CD4-positive, alpha-beta T cell (primary cell): Measurements from ENCODE around the gene PALM. TPM values are rescaled to one million over a fixed set of nuclear protein-coding genes. Genes with fewer than 3 reads are reported as not detected.
A peak's percentile ranks its signal among the peaks of the same experiment; 100 is the strongest.

Experiments
- ATAC-seq: fragments of 200-7000 bp; cut with Tn5 transposase; one replicate; pipeline ENCODE4 v1.10.0; 2022; ENCODE audit warnings: mild to moderate bottlenecking; ENCODE audit not compliant: poor library complexity
- CTCF ChIA-PET: fragments of 350-600 bp; sonication (Branson Sonifier 250); formaldehyde crosslinking; loops from one replicate; lab custom pipeline; 2021; ENCODE audit warnings: antibody characterized with exemption, inconsistent platforms; lab: Charles Lee
- POLR2A ChIA-PET: fragments of 350-600 bp; sonication (Branson Sonifier 250); formaldehyde crosslinking; loops from one replicate; lab custom pipeline; 2021; ENCODE audit warnings: antibody characterized with exemption, inconsistent platforms; lab: Charles Lee
- DNase-seq, 14 experiments: peaks; one replicate each; pipeline ENCODE4 v3.0.0-alpha.2; 2013 to 2020; ENCODE audit warnings: mixed read lengths in 2 of 14
- H3K27ac ChIP-seq, 2 donors: one replicate each; pipeline versions ENCODE4 v1.5.1 to v1.7.0; 2013; ENCODE audit warnings: low read length in 2 of 2, low read depth in 1 of 2, mild to moderate bottlenecking in 1 of 2
- H3K27me3 ChIP-seq, 2 experiments: 1 replicate in 1 of 2; 2 replicates in 1 of 2; pipeline versions ENCODE4 v1.6.1 to v1.7.0; 2013; ENCODE audit warnings: low read length in 2 of 2, control low read depth in 1 of 2, mild to moderate bottlenecking in 1 of 2, moderate library complexity in 1 of 2; ENCODE audit not compliant: insufficient read depth in 2 of 2, control insufficient read depth in 1 of 2
- H3K36me3 ChIP-seq: one replicate; pipeline ENCODE4 v1.6.1; 2013; ENCODE audit warnings: low read length, control low read depth; ENCODE audit not compliant: insufficient read depth
- H3K4me1 ChIP-seq: one replicate; pipeline ENCODE4 v1.6.1; 2013; ENCODE audit warnings: low read length, control low read depth; ENCODE audit not compliant: insufficient read depth
- H3K4me3 ChIP-seq: one replicate; pipeline ENCODE4 v1.5.1; 2013; ENCODE audit warnings: mild to moderate bottlenecking, low read length, moderate library complexity
- H3K9me3 ChIP-seq, 2 experiments: 1 replicate in 1 of 2; 2 replicates in 1 of 2; pipeline versions ENCODE4 v1.6.1 to v1.7.0; 2013; ENCODE audit warnings: low read length in 2 of 2, mild to moderate bottlenecking in 2 of 2, control low read depth in 1 of 2, moderate library complexity in 1 of 2; ENCODE audit not compliant: control insufficient read depth in 1 of 2, insufficient read depth in 1 of 2
- H3K27ac Mint-ChIP-seq: one replicate; pipeline ENCODE4 v1.8.0; 2020; ENCODE audit warnings: mixed read lengths
- H3K27me3 Mint-ChIP-seq: one replicate; pipeline ENCODE4 v1.8.0; 2021; ENCODE audit warnings: mixed read lengths
- H3K36me3 Mint-ChIP-seq: one replicate; pipeline ENCODE4 v1.8.0; 2021; ENCODE audit warnings: low read depth, mixed read lengths
- H3K4me1 Mint-ChIP-seq: one replicate; pipeline ENCODE4 v1.8.0; 2021; ENCODE audit warnings: low read depth, mixed read lengths
- H3K4me3 Mint-ChIP-seq: one replicate; pipeline ENCODE4 v1.8.0; 2020; ENCODE audit warnings: mild to moderate bottlenecking, mixed read lengths
- H3K9me3 Mint-ChIP-seq: one replicate; pipeline ENCODE4 v1.8.0; 2020; ENCODE audit warnings: mixed read lengths
- CTCF ChIP-seq: fragments of 200-600 bp; IDR thresholded peaks from one replicate; pipeline ENCODE4 v1.8.0; 2022; ENCODE audit warnings: antibody characterized with exemption, mild to moderate bottlenecking
- intact Hi-C, 2 experiments: fragments of 100-400 bp; cut with DNase I in 1 of 2; cut with micrococcal nuclease in 1 of 2; formaldehyde crosslinking; loops; one replicate each; pipeline versions ENCODE4 v1.15.1 to v1.9.0; 2023 to 2025; cut with DNase I, micrococcal nuclease
- total RNA-seq, 174 experiments: library from RNA in 2 of 174; stranded (reverse) in 2 of 174; gene quantifications; one replicate each; pipeline ENCODE4 v1.2.3 and lab custom pipeline; 2021 to 2026

Gene PALM
- total RNA-seq, 2 experiments from 2014 or later: not detected

GRCh38 chr19:681029-682019 lies 27.4 kb upstream of the PALM start:
- Mint-ChIP-seq H3K36me3 (no peaks in the 10 kb centered on the region), H3K27ac (peak overlapping the region; percentile 88), H3K27me3 (peaks cover 4% of the 10 kb centered on the region), H3K4me1 (no peaks in the 10 kb centered on the region), H3K4me3 (peak overlapping the region; percentile 97), H3K9me3 (no peaks in the 10 kb centered on the region)
- TF ChIP-seq CTCF: no peak
- peak in 10 of 14 experiments; percentile 78 to 96 (median 91) for DNase-seq
- H3K4me3 ChIP-seq: peak overlapping the region; percentile 52
- H3K36me3 ChIP-seq: no peaks in the 10 kb centered on the region
- H3K27me3 ChIP-seq: peaks cover 5 to 6% of the 10 kb centered on the region in 2 experiments
- peaks cover 0 to 21% of the 10 kb centered on the region in 2 experiments for H3K9me3 ChIP-seq
- H3K27ac ChIP-seq: peak overlapping the region; percentile 66 to 82
- peaks cover 35% of the 10 kb centered on the region for H3K4me1 ChIP-seq
- ATAC-seq: peak; percentile 70
- ChIA-PET POLR2A (interaction anchor here (0.6 to 4.4 kb wide), 5 partner anchors 18 to 924 kb away, joined by 3 to 45 read pairs (median 5); partner anchors contain the start of genes POLRMT, PTBP1, RNF126 and UQCR11), CTCF (interaction anchor here (2.0 to 2.7 kb wide), 3 partner anchors 21 to 171 kb away, joined by 8 to 17 read pairs (median 14); no protein-coding TSS in a partner anchor)
- intact Hi-C loops: loop anchor here (1.0 to 5.0 kb wide), 3 partner anchors 71 to 116 kb away; partner anchors contain the start of genes BSG (in 1 of the 2) and PTBP1 (in 1 of the 2)

- no peak overlapping the region for H3K27ac Mint-ChIP-seq
These were observed 25.9 kb upstream of the PALM start for GRCh38 chr19:682678-683320.

More at GRCh38 chr19:682678-683320, 25.9 kb upstream of the PALM start:
- H3K27me3 ChIP-seq: no peaks in the 10 kb centered on the region
- CTCF ChIA-PET: no interaction called here
- no peak overlapping the region for H3K4me3 Mint-ChIP-seq
- POLR2A ChIA-PET: no interaction called here
- ATAC-seq (no peak), DNase-seq (peak in 1 of 14 experiments; percentile 46)
- no peak for TF ChIP-seq CTCF
- H3K27me3 Mint-ChIP-seq: no peaks in the 10 kb centered on the region
- H3K4me1 ChIP-seq: peaks cover 22% of the 10 kb centered on the region
- H3K9me3 Mint-ChIP-seq: no peaks in the 10 kb centered on the region
- H3K9me3 ChIP-seq: peaks cover 0 to 19% of the 10 kb centered on the region in 2 experiments
- H3K4me1 Mint-ChIP-seq: no peaks in the 10 kb centered on the region
- intact Hi-C loops: loop anchor here in 1 of 2 experiments (5.0 kb wide), 1 partner anchor 110 kb away; the partner anchor contains the start of gene BSG
- H3K36me3 Mint-ChIP-seq: no peaks in the 10 kb centered on the region
- no peak overlapping the region for H3K27ac ChIP-seq
- H3K36me3 ChIP-seq: no peaks in the 10 kb centered on the region
- no peak overlapping the region for H3K4me3 ChIP-seq
